DMS153 (cell line): ENCODE results near the gene TANC1.
"Not testable (repeated sequence)": the region's sequence is repeated elsewhere in the genome, so short reads cannot be mapped to it uniquely, and the experiment has no call there.

Source experiments
- DNase-seq: peaks from one replicate; lab custom pipeline; 2025; lab: John Stamatoyannopoulos, UW

TANC1 gene

DNA sequence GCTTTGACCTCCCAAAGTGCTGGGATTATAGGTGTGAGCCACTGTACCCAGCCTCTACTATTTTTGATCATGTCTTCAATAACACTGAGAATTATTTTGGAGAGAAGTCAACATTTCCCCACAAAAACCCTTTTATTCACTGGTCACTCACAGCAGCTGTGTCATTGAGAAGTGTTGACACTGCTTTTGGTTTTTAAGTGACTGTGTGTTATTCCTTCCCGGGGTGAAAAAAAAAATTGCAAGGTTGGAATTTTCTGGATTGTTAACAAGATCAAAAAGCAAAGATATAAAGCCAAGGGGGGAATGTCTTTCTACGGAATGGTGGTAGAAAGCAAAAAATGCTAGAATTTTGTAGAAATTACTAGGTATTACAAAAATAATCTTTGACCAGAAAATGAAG, 61.5 kb downstream of the TANC1 start:
- no peak for DNase-seq

- DNase-seq = no peak
Observed at GRCh38 chr2:159030674-159031380, 62.4 kb downstream of the TANC1 start.

GRCh38 chr2:159032146-159032545, 63.7 kb downstream of the TANC1 start:
- no peak for DNase-seq

- no peak for DNase-seq
Observed at GRCh38 chr2:159032580-159032979, 64.1 kb downstream of the TANC1 start.

DNA sequence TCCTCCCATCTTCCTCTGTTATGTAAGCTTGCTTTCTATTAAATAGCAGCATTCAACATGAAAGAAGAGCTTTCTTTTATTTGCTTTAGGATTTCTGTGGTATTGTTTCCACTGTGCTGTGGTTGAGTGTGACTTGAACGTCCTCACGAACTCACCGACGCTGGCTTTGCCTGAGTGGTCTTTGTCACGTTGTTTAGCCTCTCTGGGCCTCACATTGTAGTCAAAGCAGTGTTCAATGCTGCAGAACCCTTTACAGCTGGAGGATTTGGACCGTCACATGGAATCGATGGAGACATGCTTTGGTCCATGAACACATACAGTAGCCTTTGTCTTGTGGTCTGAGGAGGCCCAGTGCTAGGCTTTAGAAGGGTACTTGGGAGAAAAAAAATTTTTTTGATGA, 66.3 kb downstream of the TANC1 start:
- no peak for DNase-seq

- DNase-seq = peak; percentile 76
Observed at GRCh38 chr2:159035790-159036411, 67.5 kb downstream of the TANC1 start.

- DNase-seq = not testable (repeated sequence)
Observed at GRCh38 chr2:159036461-159036860, 68.0 kb downstream of the TANC1 start.

DNA sequence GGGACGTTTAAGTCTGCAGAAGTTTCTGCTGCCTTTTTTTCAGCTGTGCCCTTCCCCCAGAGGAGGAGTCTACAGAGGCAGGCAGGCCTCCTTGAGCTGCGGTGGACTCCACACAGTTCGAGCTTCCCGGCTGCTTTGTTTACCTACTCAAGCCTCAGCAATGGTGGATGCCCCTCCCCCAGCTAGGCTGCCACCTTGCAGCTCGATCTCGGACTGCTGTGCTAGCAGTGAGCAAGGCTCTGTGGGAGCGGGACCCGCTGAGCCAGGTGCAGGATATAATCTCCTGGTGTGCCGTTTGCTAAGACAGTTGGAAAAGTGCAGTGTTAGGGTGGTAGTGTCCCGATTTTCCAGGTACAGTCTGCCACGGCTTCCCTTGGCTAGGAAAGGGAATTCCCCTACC, 72.9 kb downstream of the TANC1 start:
- not testable (repeated sequence) for DNase-seq

- no peak for DNase-seq
Observed at GRCh38 chr2:159042115-159042850, 73.8 kb downstream of the TANC1 start.

GRCh38 chr2:159043710-159044109, 75.3 kb downstream of the TANC1 start:
- DNase-seq = no peak

DNA sequence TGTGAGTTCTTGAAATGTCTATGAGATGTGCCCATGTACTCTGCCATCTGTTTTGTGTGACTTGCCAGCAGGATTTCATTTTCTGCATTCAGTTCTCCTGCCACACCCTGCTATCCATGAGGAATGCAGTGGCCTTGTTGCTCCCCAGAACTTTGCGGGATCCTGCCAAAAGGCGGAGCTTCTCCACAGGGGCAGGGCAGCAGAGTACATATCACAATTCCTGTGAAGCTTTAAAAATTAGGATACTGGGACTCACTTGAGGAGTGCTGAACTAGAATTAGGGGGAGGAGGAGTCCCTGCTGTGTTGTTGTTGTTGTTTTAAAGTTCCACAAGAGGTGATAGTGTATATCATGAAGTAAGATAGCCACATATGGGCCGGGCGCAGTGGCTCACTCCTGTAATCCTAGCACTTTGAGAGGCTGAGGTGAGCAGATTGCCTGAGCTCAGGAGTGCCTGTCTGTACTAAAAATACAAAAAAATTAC, 76.4 kb downstream of the TANC1 start:
- no peak for DNase-seq

DNA sequence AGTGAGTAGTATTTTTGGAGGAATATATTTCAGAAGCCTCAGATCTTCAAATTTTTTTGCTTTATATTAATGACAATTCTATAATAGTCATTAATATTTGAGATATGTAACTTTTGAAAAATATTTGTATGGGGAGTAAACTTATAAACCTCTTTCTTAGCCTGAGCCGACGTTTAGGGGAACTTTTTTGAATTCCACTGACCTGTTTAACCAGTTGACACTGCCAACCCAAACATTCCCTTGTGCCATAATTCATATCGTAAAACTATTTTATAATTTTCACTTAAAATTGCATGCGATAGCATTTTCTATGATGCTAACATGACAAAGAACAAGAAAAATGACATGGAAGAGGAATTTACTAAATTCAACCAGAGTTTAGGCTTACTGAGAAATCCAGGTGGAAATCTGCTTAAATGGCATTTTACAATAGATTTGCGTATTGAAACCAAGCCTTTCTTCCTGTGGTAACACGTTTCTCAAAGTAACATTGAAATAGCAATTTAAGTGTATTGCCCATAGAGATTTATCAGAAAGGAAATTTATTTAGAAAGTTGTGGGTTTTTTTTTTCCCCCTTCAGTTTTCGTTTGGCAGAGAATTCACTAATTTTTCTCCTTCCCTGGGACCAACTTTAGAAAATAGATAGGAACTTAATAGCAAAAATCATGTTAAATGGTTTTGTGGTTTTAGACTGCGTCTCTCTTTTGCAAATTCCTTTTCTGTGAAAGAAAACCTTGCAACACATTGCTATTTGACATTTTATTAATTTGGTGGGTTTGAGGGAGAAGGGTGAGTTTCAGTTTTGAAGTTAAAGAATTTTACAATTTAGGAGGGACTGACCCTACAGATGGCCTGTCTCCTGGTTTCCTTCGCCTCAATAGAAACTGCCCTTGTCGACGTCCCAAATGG, 77.4 kb downstream of the TANC1 start:
- no peak for DNase-seq

- no peak for DNase-seq
Observed at GRCh38 chr2:159046966-159047365, 78.5 kb downstream of the TANC1 start.

GRCh38 chr2:159050426-159050825, 82.0 kb downstream of the TANC1 start:
- no peak for DNase-seq

DNA sequence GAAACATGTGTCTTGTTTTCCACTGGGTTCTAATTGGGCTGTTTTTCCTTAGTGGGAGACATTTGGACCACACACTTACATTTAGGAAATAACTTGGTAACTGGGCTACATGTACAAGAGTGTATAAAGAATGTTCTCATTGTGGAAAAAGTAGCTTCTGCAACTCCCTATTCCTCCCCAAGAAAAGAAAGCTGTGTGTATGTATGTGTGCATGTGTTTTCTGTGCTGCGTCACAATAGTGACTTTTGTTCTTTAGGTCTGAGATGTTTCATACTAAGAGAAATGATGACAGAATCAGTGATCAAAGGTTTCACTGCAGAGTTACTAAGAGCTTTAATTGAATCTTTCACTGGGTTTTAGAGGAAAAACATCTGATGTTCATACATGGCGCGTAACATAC, 82.7 kb downstream of the TANC1 start:
- DNase-seq = no peak

- DNase-seq = no peak
Observed at GRCh38 chr2:159051661-159052060, 83.2 kb downstream of the TANC1 start.

- no peak for DNase-seq
Observed at GRCh38 chr2:159052157-159052601, 83.7 kb downstream of the TANC1 start.

- no peak for DNase-seq
Observed at GRCh38 chr2:159053161-159054031, 85.0 kb downstream of the TANC1 start.

- no peak for DNase-seq
Observed at GRCh38 chr2:159054032-159054334, 85.5 kb downstream of the TANC1 start.

DNA sequence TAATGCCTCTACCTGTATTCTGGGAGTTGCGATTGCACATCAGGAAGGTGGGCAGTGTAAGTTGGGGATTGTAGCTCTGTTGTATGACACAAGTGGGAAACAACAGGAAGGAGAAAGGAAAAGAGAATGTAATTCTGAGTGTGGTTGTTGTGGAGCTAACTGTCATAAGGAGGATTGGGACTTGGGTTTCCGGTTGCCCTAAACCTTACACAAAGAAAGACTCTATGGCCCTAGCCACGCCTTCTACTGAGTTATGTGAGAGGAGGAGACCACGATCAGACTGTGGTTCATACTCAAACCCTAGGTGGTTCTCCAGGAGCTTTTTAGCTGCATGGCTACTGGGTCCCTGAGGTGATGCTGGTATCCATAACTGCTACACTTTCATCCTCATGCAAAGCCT, 86.5 kb downstream of the TANC1 start:
- no peak for DNase-seq

DNA sequence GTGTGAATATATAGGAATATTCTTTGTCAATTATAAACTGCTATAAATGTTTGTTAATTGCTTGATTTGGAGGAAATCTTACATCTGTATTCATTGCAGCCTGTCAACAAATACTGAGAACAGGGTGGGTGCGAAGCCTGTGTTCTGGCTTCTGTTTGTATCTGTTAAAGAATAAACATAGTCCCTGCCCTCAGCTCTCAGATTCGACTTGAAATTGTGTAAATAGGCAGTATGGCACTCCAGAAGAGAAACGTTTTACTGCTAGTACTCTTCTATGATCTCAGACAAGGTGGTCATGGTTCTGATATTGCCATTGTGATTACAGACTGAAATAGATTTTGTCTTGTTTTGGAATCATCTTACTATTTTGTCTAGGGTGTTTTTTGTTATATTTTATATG, 92.1 kb downstream of the TANC1 start:
- no peak for DNase-seq
